ENCODE measurements around the gene DTX3L.

The DTX3L gene

DNA sequence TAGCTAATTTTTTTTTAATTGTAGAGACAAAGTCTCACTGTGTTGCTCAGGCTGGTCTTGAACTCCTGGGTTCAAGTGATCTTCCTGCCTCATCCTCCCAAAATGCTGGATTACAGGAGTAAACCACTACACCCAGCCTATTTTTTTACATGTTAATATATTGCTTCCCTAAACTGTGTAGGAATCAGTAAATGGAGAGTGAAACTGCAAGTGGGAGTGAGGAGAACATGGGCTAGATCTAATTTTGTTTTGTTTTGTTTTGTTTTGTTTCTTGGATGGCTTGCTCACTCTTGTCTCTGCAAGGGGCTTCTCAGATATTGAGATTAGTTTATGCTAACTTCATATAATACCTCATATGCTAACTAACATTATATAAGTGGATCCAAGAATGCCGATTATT lies 44.8 kb downstream of the DTX3L start:
- DNase-seq: no peak

GRCh38 chr3:122609798-122610559 lies 45.8 kb downstream of the DTX3L start:
- no peak for DNase-seq

- no peak for DNase-seq
These were observed 48.6 kb downstream of the DTX3L start for GRCh38 chr3:122612696-122613095.

DNA sequence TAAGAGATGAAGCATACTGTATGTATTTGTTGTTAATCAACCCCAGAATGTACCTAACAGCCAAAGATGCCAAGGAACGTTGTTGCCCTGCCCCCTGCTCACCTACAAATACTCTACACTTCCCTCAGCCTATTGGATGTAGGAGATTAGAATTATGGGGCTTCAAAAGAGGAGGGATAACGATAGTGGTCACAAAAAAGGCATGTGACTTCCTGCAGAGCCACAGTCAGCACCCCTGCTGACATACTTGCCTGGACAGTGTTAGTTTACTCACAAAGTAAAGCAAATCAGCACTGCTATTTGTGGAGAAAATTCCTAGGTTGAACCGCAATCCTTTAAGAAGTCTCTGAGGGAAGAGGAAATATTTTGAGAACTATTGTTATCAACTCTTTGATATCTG lies 51.2 kb downstream of the DTX3L start:
- DNase-seq: no peak

DNA sequence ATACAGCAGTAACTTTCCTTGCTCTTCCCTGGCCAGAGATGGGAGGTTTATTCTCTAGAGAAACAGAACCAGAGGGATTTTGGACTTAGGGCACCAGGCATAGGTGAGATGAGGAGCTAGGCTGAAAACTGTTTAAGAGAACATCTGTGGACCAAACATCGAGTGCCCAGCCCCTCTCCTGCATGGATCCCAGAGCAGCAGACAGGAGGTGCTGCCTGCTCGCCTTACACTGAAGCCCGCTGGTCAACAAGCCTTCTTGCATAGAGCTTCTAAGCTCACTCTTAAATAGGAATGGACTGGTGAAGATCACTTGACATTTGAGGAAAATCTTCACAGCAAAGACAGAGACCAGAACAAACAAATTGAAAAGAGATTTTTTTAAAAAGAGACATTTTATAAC lies 54.5 kb downstream of the DTX3L start:
- no peak for DNase-seq

DNA sequence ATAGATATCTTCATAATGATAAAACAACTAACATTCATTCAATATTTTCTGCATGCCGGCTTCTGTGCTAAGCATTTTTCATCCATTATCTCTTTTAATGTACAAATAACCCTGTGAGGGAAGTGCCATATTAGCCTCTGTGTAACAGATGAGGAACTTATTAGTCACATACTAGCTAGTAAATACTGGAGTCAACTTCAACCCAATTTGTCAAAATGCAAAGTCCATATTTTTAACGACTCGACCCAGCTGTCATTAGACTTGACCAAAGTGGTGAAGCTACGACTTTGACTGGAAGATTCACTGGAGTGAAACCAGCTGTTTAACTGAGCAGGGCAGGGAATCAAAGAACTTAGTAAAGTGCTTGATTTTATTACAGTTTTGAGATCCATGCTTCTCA lies 54.9 kb downstream of the DTX3L start:
- DNase-seq: no peak

DNA sequence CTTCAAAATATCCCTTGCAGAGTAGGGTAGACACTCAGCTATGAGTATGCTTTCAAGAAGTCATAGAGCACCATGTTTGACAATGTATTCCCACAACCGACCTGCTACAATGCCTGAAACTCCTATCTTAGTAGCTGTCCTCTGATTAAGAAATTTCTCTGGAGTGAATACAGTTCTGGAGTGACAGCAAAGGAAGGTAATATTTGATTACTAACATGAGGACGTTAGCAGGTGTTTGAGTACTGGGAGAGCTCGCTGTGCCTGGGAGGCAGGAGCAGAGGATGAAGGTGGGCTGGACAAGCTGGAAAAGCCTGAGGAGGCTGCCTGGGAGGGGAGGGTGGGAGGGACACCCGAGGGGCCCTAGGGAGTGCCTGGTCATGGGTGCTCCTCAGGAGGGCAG lies 56.3 kb downstream of the DTX3L start:
- no peak for DNase-seq

- no peak for DNase-seq
These were observed 57.0 kb downstream of the DTX3L start for GRCh38 chr3:122621112-122621511.

DNA sequence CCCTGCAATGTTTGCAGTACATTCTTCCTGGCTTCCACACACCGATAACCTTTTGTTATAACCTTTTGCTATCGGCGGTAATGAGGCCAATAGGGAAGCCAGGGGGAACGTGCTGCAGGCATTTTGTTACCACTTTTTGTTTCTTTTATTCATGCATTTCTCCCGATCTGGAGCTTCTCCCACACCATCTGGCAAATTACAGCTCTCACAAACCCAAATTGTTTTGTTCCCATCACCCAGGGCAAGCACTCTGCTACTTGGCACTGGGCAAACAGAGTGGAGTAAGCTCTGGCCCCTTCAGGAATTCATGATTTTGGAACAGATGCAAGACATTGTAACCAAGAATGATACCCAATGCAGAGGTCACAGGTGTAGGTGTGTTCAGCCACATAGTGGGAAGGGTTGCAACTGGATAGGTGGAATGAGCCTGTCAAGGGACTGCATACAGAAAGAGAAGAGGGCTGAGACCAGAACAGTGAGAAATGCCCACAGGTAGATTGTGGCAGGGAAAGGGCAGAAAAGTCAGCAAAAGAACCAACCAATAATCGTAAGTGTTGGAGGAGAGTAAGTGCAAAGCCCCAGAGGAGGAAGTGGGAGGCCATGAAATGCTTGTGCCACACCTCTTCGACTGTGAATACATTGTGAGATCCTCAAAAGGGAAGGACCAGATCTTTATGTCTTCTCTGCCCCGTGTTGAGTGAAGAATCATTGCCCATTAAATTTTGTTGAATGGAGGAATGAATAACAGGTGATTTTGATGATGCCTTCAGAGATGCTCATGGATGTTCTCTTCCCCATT lies 59.1 kb downstream of the DTX3L start:
- no peak for DNase-seq
